Dendritic cell treated with granulocyte-macrophage colony-stimulating factor and Interleukin-4, amounts not matched to agents 40 ng/mL and 50 ng/mL, for 4 days (primary cell): ENCODE results near the gene LIPT2.
"Not testable (repeated sequence)": the region's sequence is repeated elsewhere in the genome, so short reads cannot be mapped to it uniquely, and the experiment has no call there.

ENCODE experiments used
- H3K27ac Mint-ChIP-seq: one replicate; pipeline ENCODE4 v1.8.0; 2022; ENCODE audit warnings: mild to moderate bottlenecking, mixed read lengths
- H3K27me3 Mint-ChIP-seq: one replicate; pipeline ENCODE4 v1.8.0; 2022; ENCODE audit warnings: mild to moderate bottlenecking, mixed read lengths
- H3K36me3 Mint-ChIP-seq: one replicate; pipeline ENCODE4 v1.8.0; 2022; ENCODE audit warnings: low read depth, mixed read lengths
- H3K4me1 Mint-ChIP-seq: one replicate; pipeline ENCODE4 v1.8.0; 2022; ENCODE audit warnings: low read depth, mixed read lengths
- H3K4me3 Mint-ChIP-seq: one replicate; pipeline ENCODE4 v1.8.0; 2022; ENCODE audit warnings: mild to moderate bottlenecking, moderate library complexity, mixed read lengths
- H3K9me3 Mint-ChIP-seq: one replicate; pipeline ENCODE4 v1.8.0; 2022; ENCODE audit warnings: mixed read lengths
- intact Hi-C: fragments of 100-400 bp; cut with micrococcal nuclease; formaldehyde crosslinking; loops from one replicate; pipeline ENCODE4 v1.15.0; 2022

LIPT2 gene

GRCh38 chr11:74492974-74493790 is at the start of gene LIPT2:
Gene LIPT2, minus strand, starts transcription at chr11:74493724. Its CDS starts 21 bp downstream, at chr11:74493703.
- Mint-ChIP-seq H3K27ac (peak within 1 kb of the TSS; percentile 83), H3K4me3 (peak within 1 kb of the TSS; percentile 75), H3K27me3 (no peaks in the 10 kb centered on the region), H3K36me3 (no peaks in the 10 kb centered on the region), H3K4me1 (peaks cover 13% of the 10 kb centered on the region), H3K9me3 (no peaks in the 10 kb centered on the region)
- intact Hi-C loops, result loop anchor here (1.0 to 10.0 kb wide), 2 partner anchors 44 to 82 kb away; no protein-coding TSS in a partner anchor

GRCh38 chr11:74541466-74541865 is 47.9 kb upstream of the LIPT2 start:
- H3K36me3 Mint-ChIP-seq, result no peaks in the 10 kb centered on the region
- H3K4me1 Mint-ChIP-seq, result no peaks in the 10 kb centered on the region
- intact Hi-C loops, result no loop called here
- H3K4me3 Mint-ChIP-seq, result no peak overlapping the region
- H3K9me3 Mint-ChIP-seq, result peaks cover 17% of the 10 kb centered on the region
- peaks cover 1% of the 10 kb centered on the region for H3K27me3 Mint-ChIP-seq
- H3K27ac Mint-ChIP-seq, result no peak overlapping the region

- Mint-ChIP-seq H3K27me3 (peaks cover 1% of the 10 kb centered on the region), H3K9me3 (peaks cover 17% of the 10 kb centered on the region), H3K27ac (no peak overlapping the region), H3K36me3 (no peaks in the 10 kb centered on the region), H3K4me1 (no peaks in the 10 kb centered on the region), H3K4me3 (no peak overlapping the region)
- intact Hi-C loops, result no loop called here
Observed at GRCh38 chr11:74540270-74540669, 46.7 kb upstream of the LIPT2 start.

- H3K36me3 Mint-ChIP-seq, result no peaks in the 10 kb centered on the region
- no peak overlapping the region for H3K4me3 Mint-ChIP-seq
- intact Hi-C loops, result no loop called here
- H3K27me3 Mint-ChIP-seq, result peaks cover 1% of the 10 kb centered on the region
- H3K27ac Mint-ChIP-seq, result no peak overlapping the region
- H3K4me1 Mint-ChIP-seq, result peaks cover 11% of the 10 kb centered on the region
- peaks cover 17% of the 10 kb centered on the region for H3K9me3 Mint-ChIP-seq
Observed at GRCh38 chr11:74538680-74539079, 45.2 kb upstream of the LIPT2 start.

GRCh38 chr11:74535371-74536160 is 42.0 kb upstream of the LIPT2 start:
- Mint-ChIP-seq H3K4me1 (peaks cover 11% of the 10 kb centered on the region), H3K4me3 (no peak overlapping the region), H3K9me3 (peaks cover 17% of the 10 kb centered on the region), H3K36me3 (no peaks in the 10 kb centered on the region), H3K27ac (no peak overlapping the region), H3K27me3 (peaks cover 1% of the 10 kb centered on the region)
- intact Hi-C loops, result no loop called here

- peak overlapping the region; percentile 18 for H3K4me3 Mint-ChIP-seq
- H3K27me3 Mint-ChIP-seq, intact Hi-C loops, H3K27ac Mint-ChIP-seq, H3K36me3 Mint-ChIP-seq: not testable (repeated sequence)
- peaks cover 11% of the 10 kb centered on the region for H3K4me1 Mint-ChIP-seq
- H3K9me3 Mint-ChIP-seq, result peaks cover 17% of the 10 kb centered on the region
Observed at GRCh38 chr11:74534946-74535275, 41.4 kb upstream of the LIPT2 start.

- peaks cover under 1% of the 10 kb centered on the region for H3K27me3 Mint-ChIP-seq
- intact Hi-C loops, result no loop called here
- H3K4me1 Mint-ChIP-seq, result peaks cover 11% of the 10 kb centered on the region
- H3K4me3 Mint-ChIP-seq, result peak overlapping the region; percentile 18
- H3K27ac Mint-ChIP-seq, result no peak overlapping the region
- no peaks in the 10 kb centered on the region for H3K36me3 Mint-ChIP-seq
- peaks cover 17% of the 10 kb centered on the region for H3K9me3 Mint-ChIP-seq
Observed at GRCh38 chr11:74534216-74534945, 40.9 kb upstream of the LIPT2 start.

GRCh38 chr11:74533421-74533820 is 39.9 kb upstream of the LIPT2 start:
- H3K27ac Mint-ChIP-seq, result no peak overlapping the region
- H3K4me1 Mint-ChIP-seq, result peaks cover 11% of the 10 kb centered on the region
- intact Hi-C loops, result no loop called here
- H3K9me3 Mint-ChIP-seq, result peaks cover 13% of the 10 kb centered on the region
- no peaks in the 10 kb centered on the region for H3K36me3 Mint-ChIP-seq
- no peaks in the 10 kb centered on the region for H3K27me3 Mint-ChIP-seq
- H3K4me3 Mint-ChIP-seq, result no peak overlapping the region

GRCh38 chr11:74532501-74533246 is 39.1 kb upstream of the LIPT2 start:
- Mint-ChIP-seq H3K9me3 (peaks cover 5% of the 10 kb centered on the region), H3K27ac (no peak overlapping the region), H3K4me3 (no peak overlapping the region), H3K4me1 (peaks cover 11% of the 10 kb centered on the region), H3K36me3 (no peaks in the 10 kb centered on the region), H3K27me3 (no peaks in the 10 kb centered on the region)
- intact Hi-C loops, result no loop called here

- no peaks in the 10 kb centered on the region for H3K9me3 Mint-ChIP-seq
- H3K27me3 Mint-ChIP-seq, result peaks cover 5% of the 10 kb centered on the region
- no peaks in the 10 kb centered on the region for H3K36me3 Mint-ChIP-seq
- intact Hi-C loops, result no loop called here
- no peak overlapping the region for H3K27ac Mint-ChIP-seq
- no peaks in the 10 kb centered on the region for H3K4me1 Mint-ChIP-seq
- no peak overlapping the region for H3K4me3 Mint-ChIP-seq
Observed at GRCh38 chr11:74524978-74525377, 31.5 kb upstream of the LIPT2 start.

- H3K9me3 Mint-ChIP-seq, result no peaks in the 10 kb centered on the region
- H3K4me3 Mint-ChIP-seq, result no peak overlapping the region
- intact Hi-C loops, result no loop called here
Observed at GRCh38 chr11:74524501-74524900, 31.0 kb upstream of the LIPT2 start.

GRCh38 chr11:74522776-74523175 is 29.3 kb upstream of the LIPT2 start:
- Mint-ChIP-seq H3K9me3 (no peaks in the 10 kb centered on the region), H3K4me1 (no peaks in the 10 kb centered on the region), H3K4me3 (no peak overlapping the region), H3K36me3 (no peaks in the 10 kb centered on the region), H3K27me3 (peaks cover 6% of the 10 kb centered on the region), H3K27ac (no peak overlapping the region)
- intact Hi-C loops, result no loop called here

More at GRCh38 chr11:74524501-74524900, 31.0 kb upstream of the LIPT2 start:
- H3K4me1 Mint-ChIP-seq, result no peaks in the 10 kb centered on the region
- H3K27ac Mint-ChIP-seq, result no peak overlapping the region
- peaks cover 6% of the 10 kb centered on the region for H3K27me3 Mint-ChIP-seq
- H3K36me3 Mint-ChIP-seq, result no peaks in the 10 kb centered on the region

GRCh38 chr11:74521666-74522252 is 28.2 kb upstream of the LIPT2 start:
- intact Hi-C loops, result no loop called here
- Mint-ChIP-seq H3K4me3 (no peak overlapping the region), H3K9me3 (no peaks in the 10 kb centered on the region), H3K36me3 (no peaks in the 10 kb centered on the region), H3K27me3 (peaks cover 6% of the 10 kb centered on the region), H3K27ac (no peak overlapping the region), H3K4me1 (no peaks in the 10 kb centered on the region)
